GM12878 (cell line): ENCODE measurements around the gene MARCKSL1. TPM values are rescaled to one million over a fixed set of nuclear protein-coding genes. Genes with fewer than 3 reads are reported as not detected.
"Not testable (repeated sequence)": the region's sequence is repeated elsewhere in the genome, so short reads cannot be mapped to it uniquely, and the experiment has no call there.

ENCODE experiments used
- ATAC-seq: fragments of 200-7000 bp; cut with Tn5 transposase; 3 replicates; pipeline ENCODE4 v1.9.1; 2020; ENCODE audit warnings: mild to moderate bottlenecking, moderate library complexity
- BruUV-seq: library from RNA; stranded (reverse); fragments of 400-500 nt; replicated peaks from 2 replicates; lab custom pipeline; 2021; lab: Mats Ljungman, UMichigan
- CTCF ChIA-PET: fragments of 300-600 bp; sonication (Branson Sonifier 250); formaldehyde crosslinking; extraction: SDS; loops from one replicate; lab custom pipeline; 2021; ENCODE audit warnings: inconsistent platforms; lab: Yijun Ruan, JAX
- POLR2A ChIA-PET: fragments of 350-600 bp; formaldehyde crosslinking; extraction: SDS; loops from one replicate; lab custom pipeline; 2021; ENCODE audit warnings: inconsistent platforms; lab: Charles Lee
- RAD21 ChIA-PET: fragments of 300-600 bp; sonication (Branson Sonifier 250); formaldehyde crosslinking; loops from one replicate; lab custom pipeline; 2023; ENCODE audit warnings: antibody characterized with exemption; ENCODE audit not compliant: unreplicated experiment; lab: Charles Lee
- SMC1A ChIA-PET: fragments of 300-600 bp; sonication (Branson Sonifier 250); formaldehyde crosslinking; loops from one replicate; lab custom pipeline; 2023; ENCODE audit not compliant: unreplicated experiment, uncharacterized antibody; lab: Charles Lee
- DNase-seq: peaks from one replicate; pipeline ENCODE4 v3.0.0-alpha.2; 2011; ENCODE audit warnings: low read depth, low spot score
- FAIRE-seq: peaks from 3 replicates; lab custom pipeline; 2011; peaks lifted over from hg19 to GRCh38; lab: Jason Lieb, UNC
- H2AFZ ChIP-seq: 2 replicates; pipeline ENCODE4 v1.6.0; 2011; ENCODE audit warnings: low read depth, low read length, control low read depth; ENCODE audit not compliant: control insufficient read depth
- H3K27ac ChIP-seq: 2 replicates; pipeline ENCODE4 v1.5.1; 2011; ENCODE audit warnings: control low read depth; ENCODE audit not compliant: control insufficient read depth, insufficient read depth
- H3K27me3 ChIP-seq, 2 experiments: replicated peaks in 1 of 2; 2 replicates each; pipeline versions ENCODE4 v1.6.0 to v1.6.1; 2011; ENCODE audit warnings: low read length in 1 of 2; ENCODE audit not compliant: control insufficient read depth in 2 of 2, insufficient read depth in 2 of 2
- H3K36me3 ChIP-seq, 2 experiments: 2 replicates each; pipeline ENCODE4 v1.5.1; 2011; ENCODE audit warnings: low read length in 1 of 2; ENCODE audit not compliant: control insufficient read depth in 2 of 2, insufficient read depth in 2 of 2
- H3K4me1 ChIP-seq: 2 replicates; pipeline ENCODE4 v1.6.1; 2011; ENCODE audit warnings: mild to moderate bottlenecking, low read length, moderate library complexity, mixed read lengths; ENCODE audit not compliant: control insufficient read depth, insufficient read depth
- H3K4me2 ChIP-seq: 2 replicates; pipeline ENCODE4 v1.6.0; 2011; ENCODE audit warnings: control low read depth; ENCODE audit not compliant: control insufficient read depth, insufficient read depth
- H3K4me3 ChIP-seq: fragments of 200-600 bp; sonication (generic); 2 replicates; pipeline ENCODE4 v1.5.1; 2016
- H3K79me2 ChIP-seq: 2 replicates; pipeline ENCODE4 v1.6.0; 2011; ENCODE audit warnings: low read length; ENCODE audit not compliant: control insufficient read depth, insufficient read depth
- H3K9ac ChIP-seq: 2 replicates; pipeline ENCODE4 v1.8.0; 2011; ENCODE audit warnings: low read length, control low read depth, mixed read lengths; ENCODE audit not compliant: control insufficient read depth, insufficient read depth
- H3K9me3 ChIP-seq: replicated peaks from 3 replicates; pipeline ENCODE4 v1.5.1; 2011; ENCODE audit warnings: mild to moderate bottlenecking, low read length; ENCODE audit not compliant: control insufficient read depth, insufficient read depth
- H4K20me1 ChIP-seq: 2 replicates; pipeline ENCODE4 v1.6.0; 2011; ENCODE audit not compliant: control insufficient read depth, insufficient read depth
- BHLHE40 ChIP-seq, 2 experiments: fragments of 450-650 bp in 1 of 2; IDR thresholded peaks; 2 replicates each; pipeline ENCODE4 v1.6.1; 2011 to 2017; ENCODE audit warnings: low read depth in 2 of 2, borderline replicate concordance in 1 of 2, improper control_type of control experiment in 1 of 2, low read length in 1 of 2, mild to moderate bottlenecking in 1 of 2
- EGR1 ChIP-seq, 2 experiments: IDR thresholded peaks; 1 replicate in 1 of 2; 2 replicates in 1 of 2; pipeline ENCODE4 v1.6.1; 2011 to 2012; ENCODE audit warnings: low read depth in 2 of 2, low read length in 2 of 2, borderline replicate concordance in 1 of 2, mild to moderate bottlenecking in 1 of 2, moderate library complexity in 1 of 2
- EZH2 ChIP-seq: IDR thresholded peaks from 2 replicates; pipeline ENCODE4 v1.6.1; 2012; ENCODE audit warnings: low read depth, mild to moderate bottlenecking, control low read depth, inconsistent platforms, low read length, borderline replicate concordance; ENCODE audit not compliant: control insufficient read depth
- FOXM1 ChIP-seq: IDR thresholded peaks from 2 replicates; pipeline ENCODE4 v1.6.1; 2012; ENCODE audit warnings: low read depth, mild to moderate bottlenecking, inconsistent platforms, low read length, moderate library complexity
- MTA2 ChIP-seq: fragments of 450-650 bp; IDR thresholded peaks from 2 replicates; pipeline ENCODE4 v1.6.1; 2016; ENCODE audit warnings: low read depth, mild to moderate bottlenecking, moderate library complexity
- RAD51 ChIP-seq: fragments of 450-650 bp; IDR thresholded peaks from 2 replicates; pipeline ENCODE4 v1.6.1; 2016; ENCODE audit warnings: moderate library complexity, mild to moderate bottlenecking, inconsistent platforms
- RELA ChIP-seq: fragments of 450-650 bp; IDR thresholded peaks from 2 replicates; pipeline ENCODE4 v1.8.0; 2014; ENCODE audit warnings: borderline replicate concordance; ENCODE audit not compliant: partially characterized antibody
- SMC3 ChIP-seq: IDR thresholded peaks from 2 replicates; pipeline ENCODE4 v1.6.1; 2011; ENCODE audit warnings: low read length, improper control_type of control experiment, borderline replicate concordance
- TCF12 ChIP-seq: IDR thresholded peaks from 2 replicates; pipeline ENCODE4 v1.6.1; 2011; ENCODE audit warnings: low read depth, mild to moderate bottlenecking, low read length
- WGBS: methylation state at CpG from one replicate; pipeline ENCODE4 v1.1.6; 2016; ENCODE audit warnings: low lambda C conversion rate; ENCODE audit not compliant: insufficient replicate concordance, insufficient coverage; ENCODE audit errors: missing lambda C conversion rate; 5-methylcytosine and 5-hydroxymethylcytosine counted together
- in situ Hi-C: fragments of 300-500 bp; cut with MboI; formaldehyde crosslinking; loops from 9 replicates; pipeline ENCODE4 v1.14.3; 2018; ENCODE audit warnings: mixed read lengths
- intact Hi-C: fragments of 100-400 bp; cut with micrococcal nuclease; formaldehyde crosslinking; loops from one replicate; pipeline ENCODE4 v1.14.2; 2022; ENCODE audit not compliant: unreplicated experiment
- polyA plus RNA-seq, 11 experiments: library from polyadenylated mRNA; depleted of rRNA in 4 of 11; unstranded in 6 of 11; stranded (reverse) in 5 of 11; fragments of >200 nt; fragmentation: Nextera tagmentation in 4 of 11; fragmentation: Illumina TruSeq in 1 of 11; extraction: Ambion mirVana in 4 of 11; extraction: Trizol in 1 of 11; gene quantifications; 1 replicate in 1 of 11; 2 replicates in 10 of 11; pipeline versions ENCODE4 v1.2.1 to v1.2.3, GENCODE V29; 2011 to 2016; ENCODE audit warnings: inconsistent platforms in 2 of 11, missing spikeins in 2 of 11, low read depth in 1 of 11
- total RNA-seq, 4 experiments: library from RNA; depleted of rRNA in 3 of 4; stranded (reverse); fragments of >200 nt in 3 of 4; fragmentation: Illumina TruSeq in 1 of 4; extraction: Trizol in 1 of 4; gene quantifications; 2 replicates each; pipeline versions ENCODE4 v1.2.1 to v1.2.3, GENCODE V29; 2013 to 2021
- TF ChIP-seq, protein P1 (sequence below): fragments of 450-650 bp; IDR thresholded peaks from 2 replicates; pipeline ENCODE4 v1.6.1; 2017; ENCODE audit warnings: mild to moderate bottlenecking, moderate library complexity
- TF ChIP-seq, protein P2 (sequence below): fragments of 450-650 bp; IDR thresholded peaks from 2 replicates; pipeline ENCODE4 v1.6.1; 2016; ENCODE audit warnings: mild to moderate bottlenecking

MARCKSL1 gene
- total and polyA plus RNA-seq, 10 of the 15 experiments (the other 5 are each of a cell fraction or from before 2014, with no cell fraction given) = 14.5 to 225 (median 158) TPM

- no peak for TF ChIP-seq FOXM1
- no peak for TF ChIP-seq EGR1 (IDR thresholded peaks at IDR 0.05; ENCODE audit: borderline replicate concordance in 1 of 2, low read depth in 2 of 2, low read length in 2 of 2)
- no peak for TF ChIP-seq EZH2
- no peak for TF ChIP-seq TCF12
- TF ChIP-seq SMC3 = no peak
- TF ChIP-seq, protein P1, sequence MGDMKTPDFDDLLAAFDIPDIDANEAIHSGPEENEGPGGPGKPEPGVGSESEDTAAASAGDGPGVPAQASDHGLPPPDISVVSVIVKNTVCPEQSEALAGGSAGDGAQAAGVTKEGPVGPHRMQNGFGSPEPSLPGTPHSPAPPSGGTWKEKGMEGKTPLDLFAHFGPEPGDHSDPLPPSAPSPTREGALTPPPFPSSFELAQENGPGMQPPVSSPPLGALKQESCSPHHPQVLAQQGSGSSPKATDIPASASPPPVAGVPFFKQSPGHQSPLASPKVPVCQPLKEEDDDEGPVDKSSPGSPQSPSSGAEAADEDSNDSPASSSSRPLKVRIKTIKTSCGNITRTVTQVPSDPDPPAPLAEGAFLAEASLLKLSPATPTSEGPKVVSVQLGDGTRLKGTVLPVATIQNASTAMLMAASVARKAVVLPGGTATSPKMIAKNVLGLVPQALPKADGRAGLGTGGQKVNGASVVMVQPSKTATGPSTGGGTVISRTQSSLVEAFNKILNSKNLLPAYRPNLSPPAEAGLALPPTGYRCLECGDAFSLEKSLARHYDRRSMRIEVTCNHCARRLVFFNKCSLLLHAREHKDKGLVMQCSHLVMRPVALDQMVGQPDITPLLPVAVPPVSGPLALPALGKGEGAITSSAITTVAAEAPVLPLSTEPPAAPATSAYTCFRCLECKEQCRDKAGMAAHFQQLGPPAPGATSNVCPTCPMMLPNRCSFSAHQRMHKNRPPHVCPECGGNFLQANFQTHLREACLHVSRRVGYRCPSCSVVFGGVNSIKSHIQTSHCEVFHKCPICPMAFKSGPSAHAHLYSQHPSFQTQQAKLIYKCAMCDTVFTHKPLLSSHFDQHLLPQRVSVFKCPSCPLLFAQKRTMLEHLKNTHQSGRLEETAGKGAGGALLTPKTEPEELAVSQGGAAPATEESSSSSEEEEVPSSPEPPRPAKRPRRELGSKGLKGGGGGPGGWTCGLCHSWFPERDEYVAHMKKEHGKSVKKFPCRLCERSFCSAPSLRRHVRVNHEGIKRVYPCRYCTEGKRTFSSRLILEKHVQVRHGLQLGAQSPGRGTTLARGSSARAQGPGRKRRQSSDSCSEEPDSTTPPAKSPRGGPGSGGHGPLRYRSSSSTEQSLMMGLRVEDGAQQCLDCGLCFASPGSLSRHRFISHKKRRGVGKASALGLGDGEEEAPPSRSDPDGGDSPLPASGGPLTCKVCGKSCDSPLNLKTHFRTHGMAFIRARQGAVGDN = no peak
- TF ChIP-seq RELA = no peak
- TF ChIP-seq MTA2 = no peak
- no peak for TF ChIP-seq RAD51
- TF ChIP-seq, protein P2, sequence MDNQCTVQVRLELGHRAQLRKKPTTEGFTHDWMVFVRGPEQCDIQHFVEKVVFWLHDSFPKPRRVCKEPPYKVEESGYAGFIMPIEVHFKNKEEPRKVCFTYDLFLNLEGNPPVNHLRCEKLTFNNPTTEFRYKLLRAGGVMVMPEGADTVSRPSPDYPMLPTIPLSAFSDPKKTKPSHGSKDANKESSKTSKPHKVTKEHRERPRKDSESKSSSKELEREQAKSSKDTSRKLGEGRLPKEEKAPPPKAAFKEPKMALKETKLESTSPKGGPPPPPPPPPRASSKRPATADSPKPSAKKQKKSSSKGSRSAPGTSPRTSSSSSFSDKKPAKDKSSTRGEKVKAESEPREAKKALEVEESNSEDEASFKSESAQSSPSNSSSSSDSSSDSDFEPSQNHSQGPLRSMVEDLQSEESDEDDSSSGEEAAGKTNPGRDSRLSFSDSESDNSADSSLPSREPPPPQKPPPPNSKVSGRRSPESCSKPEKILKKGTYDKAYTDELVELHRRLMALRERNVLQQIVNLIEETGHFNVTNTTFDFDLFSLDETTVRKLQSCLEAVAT = no peak
- TF ChIP-seq BHLHE40 (IDR thresholded peaks at IDR 0.05; ENCODE audit: borderline replicate concordance in 1 of 2, low read depth in 2 of 2, low read length in 1 of 2) = no peak
- FAIRE-seq = no peak
- H2AFZ ChIP-seq = no peak overlapping the region
- intact Hi-C loops = no loop called here
- no peak for ATAC-seq
- WGBS = 90% methylated on average over 3 of the region's 3 CpGs
- no peaks in the 10 kb centered on the region for H3K27me3 ChIP-seq
- in situ Hi-C loops = no loop called here
- ChIA-PET CTCF (no interaction called here), SMC1A (no interaction called here), POLR2A (no interaction called here), RAD21 (no interaction called here)
- no TSS peak for BruUV-seq
- H3K9ac ChIP-seq = no peak overlapping the region
- H3K27ac ChIP-seq = no peak overlapping the region
- H3K4me3 ChIP-seq = no peak overlapping the region
- no peak for DNase-seq
- H3K79me2 ChIP-seq = no peaks in the 10 kb centered on the region
- H4K20me1 ChIP-seq = no peaks in the 10 kb centered on the region
- peaks cover 0 to 10% of the 10 kb centered on the region in 2 experiments; a peak in 3 of 4 replicates for H3K36me3 ChIP-seq
- H3K4me2 ChIP-seq = no peak overlapping the region
- no peaks in the 10 kb centered on the region for H3K9me3 ChIP-seq
- H3K4me1 ChIP-seq = no peaks in the 10 kb centered on the region
Measured at GRCh38 chr1:32285658-32286057, 50.4 kb downstream of the MARCKSL1 start.

DNA sequence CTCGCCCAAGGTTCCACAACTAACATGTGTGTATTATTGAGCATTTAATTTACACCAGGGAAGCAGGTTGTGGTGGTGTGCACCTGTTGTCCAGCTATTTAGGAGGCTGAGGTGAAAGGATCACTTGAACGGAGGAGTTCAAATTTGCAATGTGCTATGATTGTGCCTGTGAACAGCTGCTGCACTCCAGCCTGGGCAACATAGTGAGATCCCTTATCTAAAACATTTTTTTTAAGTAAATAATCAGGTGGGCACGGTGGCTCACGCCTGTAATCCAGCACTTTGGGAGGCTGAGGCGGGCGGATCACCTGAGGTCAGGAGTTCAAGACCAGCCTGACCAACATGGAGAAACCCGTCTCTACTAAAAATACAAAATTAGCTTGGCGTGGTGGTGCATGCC lies 51.3 kb downstream of the MARCKSL1 start:
- SMC1A ChIA-PET = interaction anchor here (1.3 kb wide), 1 partner anchor 36 kb away, joined by 4 read pairs; no protein-coding TSS in a partner anchor
- POLR2A ChIA-PET, BruUV-seq, H3K79me2 ChIP-seq, intact Hi-C loops, H3K4me3 ChIP-seq, in situ Hi-C loops, H3K27me3 ChIP-seq, RAD21 ChIA-PET, H3K9ac ChIP-seq, H4K20me1 ChIP-seq, H3K4me1 ChIP-seq, H3K36me3 ChIP-seq, H2AFZ ChIP-seq, CTCF ChIA-PET, H3K4me2 ChIP-seq, FAIRE-seq, ATAC-seq, DNase-seq, H3K27ac ChIP-seq, H3K9me3 ChIP-seq: not testable (repeated sequence)
- WGBS = 92% methylated on average over 8 of the region's 8 CpGs
